ENCODE measurements around the gene TM9SF1. TPM values are rescaled to one million over a fixed set of nuclear protein-coding genes. Genes with fewer than 3 reads are reported as not detected.

The TM9SF1 gene
- total and polyA plus RNA-seq, 2 experiments from 2014 or later = 12.6 to 27.5 TPM

- H3K79me2 ChIP-seq (replicated peaks; ENCODE audit: insufficient read depth) = peaks cover 18% of the 10 kb centered on the region
These were observed 41.6 kb upstream of the TM9SF1 start for GRCh38 chr14:24236689-24237462.

More at GRCh38 chr14:24236689-24237462, 41.6 kb upstream of the TM9SF1 start:
- Mint-ChIP-seq H3K9me3 (no peaks in the 10 kb centered on the region), H3K4me3 (no peak overlapping the region), H3K27me3 (ENCODE audit: insufficient read depth, low read depth, poor library complexity) (peaks cover 4% of the 10 kb centered on the region), H3K4me1 (peaks cover 12% of the 10 kb centered on the region), H3K36me3 (ENCODE audit: low read depth) (peaks cover 52% of the 10 kb centered on the region), H3K27ac (no peak overlapping the region)
- Histone ChIP-seq H3K4me1 (ENCODE audit: insufficient read depth) (peaks cover 14% of the 10 kb centered on the region; the same call in 1 of the 2 replicates), H3K4me3 (no peak overlapping the region), H3F3A (replicated peaks; ENCODE audit: low read depth) (peaks cover 11% of the 10 kb centered on the region), H3K36me3 (ENCODE audit: insufficient read depth) (peaks cover 17% of the 10 kb centered on the region; the same call in 1 of the 2 replicates), H3K9me2 (ENCODE audit: insufficient read depth) (no peaks in the 10 kb centered on the region), H4K20me1 (replicated peaks; ENCODE audit: insufficient read depth) (peaks cover 3% of the 10 kb centered on the region; the same call in 1 of the 2 replicates), H3K27me3 (ENCODE audit: insufficient read depth) (no peaks in the 10 kb centered on the region), H3K27ac (ENCODE audit: low read depth) (no peak overlapping the region), H2AFZ (no peak overlapping the region), H3K4me2 (no peak overlapping the region)
- DNase-seq (ENCODE audit: low spot score) (no peak), ATAC-seq (no peak)
- TF ChIP-seq, protein P1, sequence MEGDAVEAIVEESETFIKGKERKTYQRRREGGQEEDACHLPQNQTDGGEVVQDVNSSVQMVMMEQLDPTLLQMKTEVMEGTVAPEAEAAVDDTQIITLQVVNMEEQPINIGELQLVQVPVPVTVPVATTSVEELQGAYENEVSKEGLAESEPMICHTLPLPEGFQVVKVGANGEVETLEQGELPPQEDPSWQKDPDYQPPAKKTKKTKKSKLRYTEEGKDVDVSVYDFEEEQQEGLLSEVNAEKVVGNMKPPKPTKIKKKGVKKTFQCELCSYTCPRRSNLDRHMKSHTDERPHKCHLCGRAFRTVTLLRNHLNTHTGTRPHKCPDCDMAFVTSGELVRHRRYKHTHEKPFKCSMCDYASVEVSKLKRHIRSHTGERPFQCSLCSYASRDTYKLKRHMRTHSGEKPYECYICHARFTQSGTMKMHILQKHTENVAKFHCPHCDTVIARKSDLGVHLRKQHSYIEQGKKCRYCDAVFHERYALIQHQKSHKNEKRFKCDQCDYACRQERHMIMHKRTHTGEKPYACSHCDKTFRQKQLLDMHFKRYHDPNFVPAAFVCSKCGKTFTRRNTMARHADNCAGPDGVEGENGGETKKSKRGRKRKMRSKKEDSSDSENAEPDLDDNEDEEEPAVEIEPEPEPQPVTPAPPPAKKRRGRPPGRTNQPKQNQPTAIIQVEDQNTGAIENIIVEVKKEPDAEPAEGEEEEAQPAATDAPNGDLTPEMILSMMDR (conservative IDR thresholded peaks at IDR 0.05; ENCODE audit: low read depth in 2 of 2) = no peak
- no peak for TF ChIP-seq ZNF462 (CRISPR knock-in tag; IDR thresholded peaks at IDR 0.05)

Measured in GM23338 (cell line).